CD14-positive monocyte (primary cell): Measurements from ENCODE around the gene MINPP1. TPM values are rescaled to one million over a fixed set of nuclear protein-coding genes. Genes with fewer than 3 reads are reported as not detected.

Experiments
- DNase-seq, 3 donors: peaks; one replicate each; pipeline ENCODE4 v3.0.0-alpha.2; 2011 to 2022
- H2AFZ ChIP-seq: 2 replicates; pipeline ENCODE4 v1.6.0; 2012; ENCODE audit warnings: mild to moderate bottlenecking, low read depth, low read length, inconsistent platforms; ENCODE audit not compliant: insufficient read depth, poor library complexity, severe bottlenecking
- H3K27ac ChIP-seq, 2 donors: 1 replicate in 1 of 2; 2 replicates in 1 of 2; pipeline ENCODE4 v1.5.1; 2012 to 2013; ENCODE audit warnings: low read length in 2 of 2, control low read depth in 1 of 2, inconsistent platforms in 1 of 2, low read depth in 1 of 2, mild to moderate bottlenecking in 1 of 2
- H3K27me3 ChIP-seq, 2 donors: one replicate each; pipeline versions ENCODE4 v1.6.0 to v1.6.1; 2011 to 2013; ENCODE audit warnings: low read length in 2 of 2; ENCODE audit not compliant: control insufficient read depth in 2 of 2, insufficient read depth in 2 of 2
- H3K36me3 ChIP-seq, 2 donors: replicated peaks in 1 of 2; 1 replicate in 1 of 2; 2 replicates in 1 of 2; pipeline versions ENCODE4 v1.5.1 to v1.6.1; 2012 to 2013; ENCODE audit warnings: low read length in 2 of 2, control low read depth in 1 of 2, inconsistent platforms in 1 of 2, mild to moderate bottlenecking in 1 of 2; ENCODE audit not compliant: insufficient read depth in 2 of 2, control insufficient read depth in 1 of 2
- H3K4me1 ChIP-seq, 2 donors: 1 replicate in 1 of 2; 2 replicates in 1 of 2; pipeline versions ENCODE4 v1.5.1 to v1.6.1; 2012 to 2013; ENCODE audit warnings: low read length in 2 of 2, control low read depth in 1 of 2, inconsistent platforms in 1 of 2, mild to moderate bottlenecking in 1 of 2, moderate library complexity in 1 of 2; ENCODE audit not compliant: insufficient read depth in 2 of 2, control insufficient read depth in 1 of 2
- H3K4me2 ChIP-seq: replicated peaks from 2 replicates; pipeline ENCODE3; 2012; ENCODE audit warnings: low read length, moderate library complexity, mild to moderate bottlenecking; ENCODE audit not compliant: poor library complexity, severe bottlenecking; ENCODE audit errors: extremely low read depth
- H3K4me3 ChIP-seq, 3 experiments: fragments of 200-600 bp in 1 of 3; sonication (generic) in 1 of 3; replicated peaks in 1 of 3; 1 replicate in 2 of 3; 2 replicates in 1 of 3; pipeline ENCODE4 v1.5.1; 2011 to 2013; ENCODE audit warnings: low read length in 3 of 3, mild to moderate bottlenecking in 3 of 3, control low read depth in 2 of 3, low read depth in 2 of 3, inconsistent platforms in 1 of 3, moderate library complexity in 1 of 3
- H3K79me2 ChIP-seq: 2 replicates; pipeline ENCODE4 v1.6.0; 2012; ENCODE audit warnings: mild to moderate bottlenecking, control low read depth, inconsistent platforms, low read length, moderate library complexity; ENCODE audit not compliant: insufficient read depth
- H3K9ac ChIP-seq: 2 replicates; pipeline ENCODE4 v1.6.0; 2017; ENCODE audit warnings: low read length, mild to moderate bottlenecking; ENCODE audit not compliant: insufficient read depth, poor library complexity, severe bottlenecking
- H3K9me3 ChIP-seq, 2 donors: replicated peaks in 1 of 2; 1 replicate in 1 of 2; 2 replicates in 1 of 2; pipeline versions ENCODE4 v1.5.1 to v1.6.1; 2012 to 2013; ENCODE audit warnings: low read length in 2 of 2, control low read depth in 1 of 2; ENCODE audit not compliant: control insufficient read depth in 1 of 2, insufficient read depth in 1 of 2
- H4K20me1 ChIP-seq: 2 replicates; pipeline ENCODE4 v1.6.0; 2012; ENCODE audit warnings: mild to moderate bottlenecking, low read length, control low read depth, moderate library complexity; ENCODE audit not compliant: insufficient read depth
- H3K27ac Mint-ChIP-seq, 7 donors: one replicate each; pipeline ENCODE4 v1.8.0; 2020; ENCODE audit warnings: mild to moderate bottlenecking in 7 of 7, mixed read lengths in 7 of 7, moderate library complexity in 6 of 7, inconsistent platforms in 2 of 7
- H3K27me3 Mint-ChIP-seq, 3 donors: one replicate each; pipeline ENCODE4 v1.8.0; 2021 to 2022; ENCODE audit warnings: low read depth in 3 of 3, mild to moderate bottlenecking in 3 of 3, mixed read lengths in 3 of 3, moderate library complexity in 3 of 3, inconsistent platforms in 1 of 3
- H3K36me3 Mint-ChIP-seq, 2 donors: one replicate each; pipeline ENCODE4 v1.8.0; 2020; ENCODE audit warnings: mixed read lengths in 2 of 2, inconsistent platforms in 1 of 2, mild to moderate bottlenecking in 1 of 2
- H3K4me1 Mint-ChIP-seq: one replicate; pipeline ENCODE4 v1.8.0; 2020; ENCODE audit warnings: mild to moderate bottlenecking, mixed read lengths
- H3K4me3 Mint-ChIP-seq, 2 donors: one replicate each; pipeline ENCODE4 v1.8.0; 2020; ENCODE audit warnings: mild to moderate bottlenecking in 2 of 2, mixed read lengths in 2 of 2, moderate library complexity in 1 of 2
- H3K9me3 Mint-ChIP-seq, 7 donors: one replicate each; pipeline ENCODE4 v1.8.0; 2020 to 2022; ENCODE audit warnings: mixed read lengths in 7 of 7, mild to moderate bottlenecking in 6 of 7, moderate library complexity in 6 of 7, inconsistent platforms in 2 of 7
- WGBS: methylation state at CpG from one replicate; pipeline ENCODE4 v1.1.5; 2013; ENCODE audit warnings: missing lambda C conversion rate; ENCODE audit not compliant: insufficient coverage; 5-methylcytosine and 5-hydroxymethylcytosine counted together
- intact Hi-C, 2 donors: fragments of 100-400 bp; cut with micrococcal nuclease; formaldehyde crosslinking; loops; one replicate each; pipeline versions ENCODE4 v1.15.0 to v1.15.1; 2023
- polyA plus RNA-seq, 3 donors: library from polyadenylated mRNA; depleted of rRNA in 1 of 3; unstranded in 2 of 3; stranded (reverse) in 1 of 3; fragments of 300-500 nt in 2 of 3; fragments of >200 nt in 1 of 3; fragmentation: Illumina TruSeq in 2 of 3; gene quantifications; 1 replicate in 2 of 3; 2 replicates in 1 of 3; pipeline ENCODE4 v1.2.3, GENCODE V29; 2012 to 2021
- TF ChIP-seq, protein P1 (sequence below): fragments of 200-600 bp; IDR thresholded peaks from one replicate; pipeline ENCODE4 v1.8.0; 2022; ENCODE audit warnings: antibody characterized with exemption, mild to moderate bottlenecking

MINPP1 gene
- polyA plus RNA-seq, 3 donors = 1.7 to 9.7 (median 9.0) TPM

DNA sequence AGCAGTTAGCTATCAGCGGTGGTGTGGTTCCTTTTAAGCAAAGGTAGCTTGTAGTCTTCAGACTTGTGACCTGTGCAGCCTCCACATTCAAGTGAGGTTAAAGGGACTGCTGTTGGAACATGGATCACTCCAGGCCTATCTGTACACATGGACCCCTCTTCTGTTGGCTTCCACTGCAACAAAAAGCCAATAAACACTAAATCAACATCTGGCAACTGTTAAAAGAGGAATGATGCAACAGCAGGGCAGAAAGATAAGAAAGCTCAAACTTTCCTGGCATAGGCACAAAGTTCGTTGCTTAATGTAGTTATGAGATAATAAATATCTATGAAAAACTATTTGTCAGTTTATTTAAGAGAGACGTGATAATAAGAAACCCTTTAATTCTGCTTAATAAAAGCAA lies 4.0 kb upstream of the MINPP1 start:
- Mint-ChIP-seq H3K4me3 (no peak overlapping the region), H3K27me3 (peaks cover 2 to 8% (median 7%) of the 10 kb centered on the region in 3 donors), H3K4me1 (peaks cover 6% of the 10 kb centered on the region), H3K27ac (no peak overlapping the region), H3K36me3 (no peaks in the 10 kb centered on the region), H3K9me3 (peaks cover 0 to 3% (median 0%) of the 10 kb centered on the region in 7 donors)
- TF ChIP-seq, protein P1, sequence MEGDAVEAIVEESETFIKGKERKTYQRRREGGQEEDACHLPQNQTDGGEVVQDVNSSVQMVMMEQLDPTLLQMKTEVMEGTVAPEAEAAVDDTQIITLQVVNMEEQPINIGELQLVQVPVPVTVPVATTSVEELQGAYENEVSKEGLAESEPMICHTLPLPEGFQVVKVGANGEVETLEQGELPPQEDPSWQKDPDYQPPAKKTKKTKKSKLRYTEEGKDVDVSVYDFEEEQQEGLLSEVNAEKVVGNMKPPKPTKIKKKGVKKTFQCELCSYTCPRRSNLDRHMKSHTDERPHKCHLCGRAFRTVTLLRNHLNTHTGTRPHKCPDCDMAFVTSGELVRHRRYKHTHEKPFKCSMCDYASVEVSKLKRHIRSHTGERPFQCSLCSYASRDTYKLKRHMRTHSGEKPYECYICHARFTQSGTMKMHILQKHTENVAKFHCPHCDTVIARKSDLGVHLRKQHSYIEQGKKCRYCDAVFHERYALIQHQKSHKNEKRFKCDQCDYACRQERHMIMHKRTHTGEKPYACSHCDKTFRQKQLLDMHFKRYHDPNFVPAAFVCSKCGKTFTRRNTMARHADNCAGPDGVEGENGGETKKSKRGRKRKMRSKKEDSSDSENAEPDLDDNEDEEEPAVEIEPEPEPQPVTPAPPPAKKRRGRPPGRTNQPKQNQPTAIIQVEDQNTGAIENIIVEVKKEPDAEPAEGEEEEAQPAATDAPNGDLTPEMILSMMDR = no peak
- Histone ChIP-seq H3K27ac (no peak overlapping the region), H3K79me2 (no peaks in the 10 kb centered on the region), H3K9me3 (no peaks in the 10 kb centered on the region), H3K36me3 (no peaks in the 10 kb centered on the region), H3K4me1 (peaks cover 6 to 14% of the 10 kb centered on the region in 2 donors), H4K20me1 (no peaks in the 10 kb centered on the region), H3K9ac (no peak overlapping the region), H3K4me2 (no peak overlapping the region), H3K27me3 (peaks cover 0 to 12% of the 10 kb centered on the region in 2 donors), H3K4me3 (no peak overlapping the region), H2AFZ (no peak overlapping the region)
- intact Hi-C loops = no loop called here
- no peak for DNase-seq
- no CpG with 5 or more reads among the region's 3 CpGs for WGBS

DNA sequence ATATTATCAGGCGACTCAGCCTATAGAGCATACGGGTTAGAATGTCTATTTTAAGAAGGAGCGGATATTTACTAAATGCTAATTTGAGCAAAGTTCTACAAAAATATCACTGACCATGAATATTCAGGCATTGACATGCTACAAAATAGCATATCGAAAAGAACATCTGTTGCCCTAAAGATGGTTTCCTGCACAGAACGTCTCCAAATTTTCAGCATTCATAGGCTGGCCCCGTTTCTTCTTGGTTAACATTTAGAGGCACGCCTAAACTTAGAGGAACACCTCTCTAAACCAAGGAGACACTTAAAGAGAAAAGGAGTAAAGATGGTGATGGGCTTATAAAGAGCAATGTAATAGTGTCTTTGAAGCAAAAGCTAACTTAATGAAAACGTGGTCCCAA lies 1.3 kb upstream of the MINPP1 start:
- Histone ChIP-seq H3K27ac (no peak overlapping the region), H3K36me3 (peaks cover 0 to 2% of the 10 kb centered on the region in 2 donors), H3K79me2 (no peaks in the 10 kb centered on the region), H3K4me2 (no peak overlapping the region), H3K4me1 (peaks cover 12 to 26% of the 10 kb centered on the region in 2 donors), H4K20me1 (peaks cover 3% of the 10 kb centered on the region), H2AFZ (no peak overlapping the region), H3K9me3 (no peaks in the 10 kb centered on the region), H3K27me3 (peaks cover 0 to 12% of the 10 kb centered on the region in 2 donors), H3K9ac (no peak overlapping the region), H3K4me3 (no peak overlapping the region)
- peaks cover 0 to 3% of the 10 kb centered on the region in 2 donors for H3K36me3 Mint-ChIP-seq
- intact Hi-C loops = no loop called here
- no CpG with 5 or more reads among the region's 8 CpGs for WGBS
- no peak overlapping the region for H3K4me3 Mint-ChIP-seq
- H3K9me3 Mint-ChIP-seq = peaks cover 0 to 2% (median 0%) of the 10 kb centered on the region in 7 donors
- peaks cover 0 to 8% (median 7%) of the 10 kb centered on the region in 3 donors for H3K27me3 Mint-ChIP-seq
- TF ChIP-seq, protein P1 = no peak
- peaks cover 18% of the 10 kb centered on the region for H3K4me1 Mint-ChIP-seq
- H3K27ac Mint-ChIP-seq = no peak overlapping the region
- DNase-seq = no peak
